Measurements from ENCODE around the gene DOCK7. TPM values are rescaled to one million over a fixed set of nuclear protein-coding genes. Genes with fewer than 3 reads are reported as not detected.

Gene DOCK7
- total RNA-seq, 1 donor from 2014 or later: 17.8 TPM

GRCh38 chr1:62523860-62524259 lies 164.3 kb downstream of the DOCK7 start:
- Mint-ChIP-seq H3K27ac (no peak overlapping the region), H3K9me3 (no peaks in the 10 kb centered on the region), H3K4me3 (no peak overlapping the region), H3K4me1 (no peaks in the 10 kb centered on the region), H3K27me3 (no peaks in the 10 kb centered on the region), H3K36me3 (ENCODE audit: low read depth) (no peaks in the 10 kb centered on the region)
- no peak for DNase-seq
- intact Hi-C loops (cut with micrococcal nuclease): no loop called here

- intact Hi-C loops (cut with micrococcal nuclease): no loop called here
- no peaks in the 10 kb centered on the region for H3K27me3 Mint-ChIP-seq
- no peaks in the 10 kb centered on the region for H3K9me3 Mint-ChIP-seq
- no peak for DNase-seq
- no peak overlapping the region for H3K4me3 Mint-ChIP-seq
- H3K36me3 Mint-ChIP-seq (ENCODE audit: low read depth): no peaks in the 10 kb centered on the region
- no peak overlapping the region for H3K27ac Mint-ChIP-seq
- H3K4me1 Mint-ChIP-seq: no peaks in the 10 kb centered on the region
These were observed 171.6 kb downstream of the DOCK7 start for GRCh38 chr1:62516600-62516999.

- intact Hi-C loops (cut with micrococcal nuclease): no loop called here
- no peaks in the 10 kb centered on the region for H3K27me3 Mint-ChIP-seq
- H3K27ac Mint-ChIP-seq: no peak overlapping the region
- no peaks in the 10 kb centered on the region for H3K9me3 Mint-ChIP-seq
- H3K36me3 Mint-ChIP-seq (ENCODE audit: low read depth): no peaks in the 10 kb centered on the region
- no peak overlapping the region for H3K4me3 Mint-ChIP-seq
- DNase-seq: no peak
- no peaks in the 10 kb centered on the region for H3K4me1 Mint-ChIP-seq
These were observed 173.3 kb downstream of the DOCK7 start for GRCh38 chr1:62514746-62515423.

- intact Hi-C loops (cut with micrococcal nuclease): no loop called here
- Mint-ChIP-seq H3K27me3 (no peaks in the 10 kb centered on the region), H3K9me3 (no peaks in the 10 kb centered on the region), H3K4me3 (no peak overlapping the region), H3K36me3 (ENCODE audit: low read depth) (no peaks in the 10 kb centered on the region), H3K27ac (no peak overlapping the region), H3K4me1 (no peaks in the 10 kb centered on the region)
- DNase-seq: no peak
These were observed 175.2 kb downstream of the DOCK7 start for GRCh38 chr1:62513013-62513412.

- Mint-ChIP-seq H3K36me3 (ENCODE audit: low read depth) (no peaks in the 10 kb centered on the region), H3K4me1 (no peaks in the 10 kb centered on the region), H3K9me3 (no peaks in the 10 kb centered on the region), H3K27me3 (no peaks in the 10 kb centered on the region), H3K27ac (no peak overlapping the region), H3K4me3 (no peak overlapping the region)
- no peak for DNase-seq
- intact Hi-C loops (cut with micrococcal nuclease): no loop called here
These were observed 179.2 kb downstream of the DOCK7 start for GRCh38 chr1:62509028-62509427.

GRCh38 chr1:62508187-62508758 lies 179.9 kb downstream of the DOCK7 start:
- intact Hi-C loops (cut with micrococcal nuclease): loop anchor here (1.0 kb wide), 1 partner anchor 238 kb away; no protein-coding TSS in a partner anchor
- DNase-seq: peak; percentile 63
- H3K4me1 Mint-ChIP-seq: no peaks in the 10 kb centered on the region
- H3K4me3 Mint-ChIP-seq: no peak overlapping the region
- no peaks in the 10 kb centered on the region for H3K27me3 Mint-ChIP-seq
- H3K27ac Mint-ChIP-seq: no peak overlapping the region
- H3K36me3 Mint-ChIP-seq (ENCODE audit: low read depth): no peaks in the 10 kb centered on the region
- H3K9me3 Mint-ChIP-seq: no peaks in the 10 kb centered on the region

- Mint-ChIP-seq H3K36me3 (ENCODE audit: low read depth) (no peaks in the 10 kb centered on the region), H3K27me3 (no peaks in the 10 kb centered on the region), H3K27ac (no peak overlapping the region), H3K9me3 (no peaks in the 10 kb centered on the region), H3K4me1 (no peaks in the 10 kb centered on the region), H3K4me3 (no peak overlapping the region)
- intact Hi-C loops (cut with micrococcal nuclease): no loop called here
- DNase-seq: no peak
These were observed 188.0 kb downstream of the DOCK7 start for GRCh38 chr1:62500210-62500609.

GRCh38 chr1:62494137-62494536 lies 194.0 kb downstream of the DOCK7 start:
- no peak for DNase-seq
- no peaks in the 10 kb centered on the region for H3K9me3 Mint-ChIP-seq
- no peaks in the 10 kb centered on the region for H3K4me1 Mint-ChIP-seq
- H3K4me3 Mint-ChIP-seq: no peak overlapping the region
- H3K27ac Mint-ChIP-seq: no peak overlapping the region
- intact Hi-C loops (cut with micrococcal nuclease): no loop called here
- no peaks in the 10 kb centered on the region for H3K27me3 Mint-ChIP-seq
- H3K36me3 Mint-ChIP-seq (ENCODE audit: low read depth): no peaks in the 10 kb centered on the region

GRCh38 chr1:62493656-62494055 lies 194.5 kb downstream of the DOCK7 start:
- intact Hi-C loops (cut with micrococcal nuclease): no loop called here
- no peaks in the 10 kb centered on the region for H3K36me3 Mint-ChIP-seq (ENCODE audit: low read depth)

GRCh38 chr1:62492521-62492920 lies 195.7 kb downstream of the DOCK7 start:
- Mint-ChIP-seq H3K4me1 (no peaks in the 10 kb centered on the region), H3K27me3 (no peaks in the 10 kb centered on the region), H3K9me3 (no peaks in the 10 kb centered on the region), H3K27ac (no peak overlapping the region), H3K36me3 (ENCODE audit: low read depth) (no peaks in the 10 kb centered on the region), H3K4me3 (no peak overlapping the region)
- DNase-seq: no peak
- intact Hi-C loops (cut with micrococcal nuclease): no loop called here

More at GRCh38 chr1:62493656-62494055, 194.5 kb downstream of the DOCK7 start:
- Mint-ChIP-seq H3K4me1 (no peaks in the 10 kb centered on the region), H3K9me3 (no peaks in the 10 kb centered on the region), H3K27ac (no peak overlapping the region), H3K4me3 (no peak overlapping the region), H3K27me3 (no peaks in the 10 kb centered on the region)
- DNase-seq: no peak

GRCh38 chr1:62487956-62488355 lies 200.2 kb downstream of the DOCK7 start:
- Mint-ChIP-seq H3K27me3 (no peaks in the 10 kb centered on the region), H3K9me3 (no peaks in the 10 kb centered on the region), H3K36me3 (ENCODE audit: low read depth) (no peaks in the 10 kb centered on the region), H3K4me1 (peaks cover 3% of the 10 kb centered on the region), H3K27ac (no peak overlapping the region), H3K4me3 (no peak overlapping the region)
- intact Hi-C loops (cut with micrococcal nuclease): no loop called here
- DNase-seq: no peak

GRCh38 chr1:62484824-62485468 lies 203.2 kb downstream of the DOCK7 start:
- Mint-ChIP-seq H3K9me3 (no peaks in the 10 kb centered on the region), H3K4me3 (no peak overlapping the region), H3K27ac (no peak overlapping the region), H3K27me3 (no peaks in the 10 kb centered on the region), H3K4me1 (peaks cover 3% of the 10 kb centered on the region), H3K36me3 (ENCODE audit: low read depth) (no peaks in the 10 kb centered on the region)
- intact Hi-C loops (cut with micrococcal nuclease): no loop called here
- DNase-seq: no peak

- no peak overlapping the region for H3K27ac Mint-ChIP-seq
- intact Hi-C loops (cut with micrococcal nuclease): no loop called here
- H3K36me3 Mint-ChIP-seq (ENCODE audit: low read depth): no peaks in the 10 kb centered on the region
- H3K4me3 Mint-ChIP-seq: no peak overlapping the region
- DNase-seq: no peak
- peaks cover 3% of the 10 kb centered on the region for H3K4me1 Mint-ChIP-seq
- H3K27me3 Mint-ChIP-seq: no peaks in the 10 kb centered on the region
- no peaks in the 10 kb centered on the region for H3K9me3 Mint-ChIP-seq
These were observed 206.5 kb downstream of the DOCK7 start for GRCh38 chr1:62481681-62482080.

- no peaks in the 10 kb centered on the region for H3K36me3 Mint-ChIP-seq (ENCODE audit: low read depth)
- no peak for DNase-seq
- intact Hi-C loops (cut with micrococcal nuclease): no loop called here
- H3K9me3 Mint-ChIP-seq: no peaks in the 10 kb centered on the region
- no peaks in the 10 kb centered on the region for H3K27me3 Mint-ChIP-seq
- H3K4me1 Mint-ChIP-seq: no peaks in the 10 kb centered on the region
- H3K27ac Mint-ChIP-seq: no peak overlapping the region
- no peak overlapping the region for H3K4me3 Mint-ChIP-seq
These were observed 211.5 kb downstream of the DOCK7 start for GRCh38 chr1:62476525-62477219.
